DND-41 (cell line): Measurements from ENCODE around the gene ENHO.

Source experiments
- CTCF ChIP-seq: IDR thresholded peaks from 2 replicates; pipeline ENCODE4 v1.5.1; 2012; ENCODE audit warnings: borderline replicate concordance, low read length, moderate library complexity, mild to moderate bottlenecking; ENCODE audit not compliant: poor library complexity, severe bottlenecking; ENCODE audit errors: extremely low read depth
- EZH2 ChIP-seq: IDR thresholded peaks from 3 replicates; pipeline ENCODE4 v1.6.1; 2012; ENCODE audit warnings: borderline replicate concordance, low read depth, mild to moderate bottlenecking, moderate library complexity, low read length, inconsistent platforms; ENCODE audit not compliant: severe bottlenecking

- no peak for TF ChIP-seq CTCF
- no peak for TF ChIP-seq EZH2
Observed at GRCh38 chr9:34496149-34496712, 26.6 kb downstream of the ENHO start.
